DMS79 treated with DMSO at 0.1 percent for 48 hours (cell line): ENCODE data around the gene MGMT.

ENCODE experiments used
- DNase-seq: peaks from one replicate; lab custom pipeline; 2025; lab: John Stamatoyannopoulos, UW

MGMT gene

DNA sequence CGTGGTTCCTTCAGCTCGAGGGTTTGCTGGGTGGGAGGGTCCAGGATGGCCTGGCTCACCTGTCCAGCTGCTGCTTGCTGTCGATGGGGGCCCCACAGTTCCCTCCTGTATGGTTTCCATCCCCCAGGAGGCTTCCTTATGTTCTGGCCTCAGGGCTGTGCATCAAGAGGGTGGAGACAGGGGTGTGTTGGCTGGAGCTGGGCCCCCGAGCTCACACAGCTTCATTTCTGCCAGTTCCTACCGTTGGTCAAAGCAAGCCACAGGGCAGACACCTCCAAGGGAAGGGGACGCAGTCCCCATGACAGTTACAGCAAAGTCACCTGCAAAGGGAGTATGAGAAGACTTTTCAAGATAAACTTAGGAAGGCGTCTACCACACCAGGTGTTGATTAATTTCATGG lies 340.2 kb downstream of the MGMT start:
- DNase-seq: no peak

GRCh38 chr10:129808092-129808983 lies 341.3 kb downstream of the MGMT start:
- no peak for DNase-seq

GRCh38 chr10:129809431-129809830 lies 342.4 kb downstream of the MGMT start:
- no peak for DNase-seq

GRCh38 chr10:129809841-129810240 lies 342.8 kb downstream of the MGMT start:
- no peak for DNase-seq

DNA sequence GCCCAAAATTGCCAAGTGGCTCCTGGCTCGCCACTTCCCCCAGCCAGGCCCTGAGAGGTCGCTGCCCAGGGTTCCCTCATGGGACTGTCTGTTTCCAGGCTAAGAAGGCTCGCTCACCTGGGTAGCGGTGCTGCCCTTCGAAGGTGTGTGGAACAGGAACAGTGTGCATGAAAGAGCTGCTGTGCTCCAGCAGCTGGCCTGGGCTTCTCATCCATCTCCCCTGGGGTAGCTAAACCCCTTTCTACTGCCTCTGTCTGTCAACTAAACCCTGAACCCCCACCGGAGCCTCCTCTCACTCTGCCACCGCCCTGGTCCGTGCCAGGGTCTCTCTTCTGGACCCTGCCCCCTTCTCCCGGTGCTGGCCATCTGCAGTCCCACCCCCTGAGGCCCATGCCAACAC lies 344.2 kb downstream of the MGMT start:
- DNase-seq: no peak

DNA sequence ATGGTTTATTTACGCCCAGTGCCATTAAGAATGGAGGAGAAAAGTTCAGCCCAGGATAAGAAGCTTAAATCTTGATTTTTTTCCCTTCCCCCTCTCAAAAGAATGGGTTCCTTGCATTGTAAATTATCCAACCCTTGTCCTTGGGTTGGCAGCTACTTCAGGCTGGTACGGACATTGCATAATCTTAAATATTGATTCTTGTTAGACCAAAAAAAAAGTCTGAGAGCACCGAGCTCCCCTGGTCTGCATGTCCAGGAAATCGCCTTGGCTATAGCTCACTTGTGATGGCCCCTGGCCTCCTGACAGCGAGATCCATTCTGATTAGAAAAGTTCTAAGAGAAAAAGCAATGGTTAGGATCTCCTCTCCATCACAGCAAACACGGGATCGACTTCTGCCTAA lies 345.4 kb downstream of the MGMT start:
- no peak for DNase-seq

- DNase-seq: no peak
These were observed 347.9 kb downstream of the MGMT start for GRCh38 chr10:129814681-129815646.

- no peak for DNase-seq
These were observed 349.0 kb downstream of the MGMT start for GRCh38 chr10:129815898-129816655.

DNA sequence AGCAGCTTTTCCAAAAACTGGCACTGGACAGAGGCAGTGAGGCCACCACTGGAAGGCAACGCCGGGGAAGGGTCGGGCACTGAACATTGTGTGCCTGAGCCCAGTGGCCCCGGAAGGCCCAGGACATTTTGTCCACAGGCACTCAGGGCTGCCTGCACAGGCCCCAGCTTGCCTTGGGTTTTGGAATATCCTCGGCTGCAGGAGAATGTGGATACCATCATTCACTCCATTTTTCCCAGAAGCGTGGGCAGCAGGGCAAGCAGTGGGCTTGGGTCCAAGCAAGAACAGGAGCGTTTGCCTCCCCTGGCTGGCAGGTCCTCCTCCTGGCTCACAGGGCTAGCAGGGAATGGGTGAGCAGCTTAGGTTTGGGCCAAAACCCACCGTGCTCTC lies 349.6 kb downstream of the MGMT start:
- DNase-seq: no peak
